HCT116 (cell line): Measurements from ENCODE around the gene APBA2. TPM values are rescaled to one million over a fixed set of nuclear protein-coding genes. Genes with fewer than 3 reads are reported as not detected.

ENCODE experiments used
- ATAC-seq: fragments of 200-7000 bp; cut with Tn5 transposase; 2 replicates; pipeline ENCODE4 v1.9.1; 2020; ENCODE audit warnings: mild to moderate bottlenecking, moderate library complexity
- BruUV-seq: library from RNA; stranded (reverse); fragments of 400-500 nt; replicated peaks from 2 replicates; lab custom pipeline; 2021; lab: Mats Ljungman, UMichigan
- CTCF ChIA-PET: fragments of 300-600 bp; sonication (Branson Sonifier 250); formaldehyde crosslinking; loops from one replicate; lab custom pipeline; 2021; ENCODE audit warnings: antibody characterized with exemption; lab: Charles Lee
- POLR2A ChIA-PET: fragments of 300-600, 350-600 bp; sonication (Branson Sonifier 250); formaldehyde crosslinking; loops from one replicate; lab custom pipeline; 2021; ENCODE audit warnings: antibody characterized with exemption; lab: Charles Lee
- RAD21 ChIA-PET, 2 experiments: fragments of 300-600 bp; sonication (Branson Sonifier 250); formaldehyde crosslinking; loops; one replicate each; lab custom pipeline; 2023; ENCODE audit warnings: low total read pairs in 2 of 2; ENCODE audit not compliant: uncharacterized antibody in 2 of 2, unreplicated experiment in 2 of 2, low non-redundant PET in 1 of 2; lab: Charles Lee
- DNase-seq: peaks from one replicate; pipeline ENCODE4 v3.0.0-alpha.2; 2010; ENCODE audit warnings: low read depth, low spot score
- H2AFZ ChIP-seq: fragments of 200-600 bp; shearing (Covaris generic), sonication (generic); 2 replicates; pipeline ENCODE4 v1.6.1; 2017; ENCODE audit warnings: low read depth, mixed run types, mixed read lengths, antibody characterized with exemption, low read length; ENCODE audit not compliant: poor library complexity, severe bottlenecking
- H3K27ac ChIP-seq: 2 replicates; pipeline ENCODE4 v1.5.1; 2012; ENCODE audit warnings: low read depth, low read length
- H3K27me3 ChIP-seq: fragments of 200-600 bp; sonication (generic); 2 replicates; pipeline ENCODE4 v1.6.1; 2016; ENCODE audit warnings: mixed run types, low read length, mixed read lengths; ENCODE audit not compliant: insufficient read depth
- H3K36me3 ChIP-seq, 2 experiments: fragments of 200-500 bp in 1 of 2; fragments of 200-600 bp in 1 of 2; sonication (Bioruptor generic) in 1 of 2; sonication (generic) in 1 of 2; 2 replicates each; pipeline versions ENCODE4 v1.5.1 to v1.6.1; 2014 to 2016; ENCODE audit warnings: low read length in 2 of 2, inconsistent platforms in 1 of 2, mixed read lengths in 1 of 2, mixed run types in 1 of 2; ENCODE audit not compliant: insufficient read depth in 2 of 2, control insufficient read depth in 1 of 2
- H3K4me1 ChIP-seq, 2 experiments: fragments of 200-600 bp in 1 of 2; sonication (generic) in 1 of 2; 2 replicates each; pipeline versions ENCODE4 v1.5.1 to v1.6.1; 2012 to 2017; ENCODE audit warnings: low read length in 2 of 2, inconsistent platforms in 1 of 2, mild to moderate bottlenecking in 1 of 2, mixed read lengths in 1 of 2, mixed run types in 1 of 2, moderate library complexity in 1 of 2; ENCODE audit not compliant: insufficient read depth in 2 of 2, control insufficient read depth in 1 of 2
- H3K4me2 ChIP-seq: fragments of 200-600 bp; sonication (generic); 2 replicates; pipeline ENCODE4 v1.6.1; 2017; ENCODE audit warnings: mixed run types, low read length, mixed read lengths
- H3K4me3 ChIP-seq, 2 experiments: fragments of 200-600 bp in 1 of 2; sonication (generic) in 1 of 2; replicated peaks in 1 of 2; 2 replicates each; pipeline ENCODE4 v1.5.1; 2011 to 2016; ENCODE audit warnings: low read length in 2 of 2, control low read depth in 1 of 2, low read depth in 1 of 2, mild to moderate bottlenecking in 1 of 2, mixed read lengths in 1 of 2, mixed run types in 1 of 2
- H3K79me2 ChIP-seq: fragments of 200-600 bp; sonication (generic); 2 replicates; pipeline ENCODE4 v1.6.1; 2017; ENCODE audit warnings: mild to moderate bottlenecking, mixed run types, low read length, moderate library complexity, mixed read lengths; ENCODE audit not compliant: insufficient read depth
- H3K9ac ChIP-seq: fragments of 200-600 bp; sonication (generic); 2 replicates; pipeline ENCODE4 v1.6.1; 2016; ENCODE audit warnings: low read length, mixed read lengths
- H3K9me2 ChIP-seq: fragments of 200-600 bp; sonication (generic), shearing (Covaris generic); 2 replicates; pipeline ENCODE4 v1.6.1; 2017; ENCODE audit warnings: mixed run types, mild to moderate bottlenecking, moderate library complexity; ENCODE audit not compliant: insufficient read depth
- H3K9me3 ChIP-seq, 2 experiments: fragments of 200-500 bp in 1 of 2; fragments of 200-600 bp in 1 of 2; sonication (Bioruptor generic) in 1 of 2; sonication (generic) in 1 of 2; 2 replicates each; pipeline ENCODE4 v1.6.1; 2014 to 2017; ENCODE audit warnings: low read length in 2 of 2, mixed read lengths in 2 of 2, inconsistent platforms in 1 of 2, low read depth in 1 of 2, mild to moderate bottlenecking in 1 of 2, mixed run types in 1 of 2, moderate library complexity in 1 of 2; ENCODE audit not compliant: control insufficient read depth in 1 of 2, insufficient read depth in 1 of 2
- H4K20me1 ChIP-seq: fragments of 200-600 bp; sonication (generic), shearing (Covaris generic); 2 replicates; pipeline ENCODE4 v1.6.1; 2017; ENCODE audit warnings: mixed run types, mild to moderate bottlenecking, moderate library complexity; ENCODE audit not compliant: insufficient read depth
- CBX3 ChIP-seq: IDR thresholded peaks from 2 replicates; pipeline ENCODE4 v1.6.1; 2012; ENCODE audit warnings: low read depth
- CEBPB ChIP-seq: IDR thresholded peaks from 2 replicates; pipeline ENCODE4 v1.6.1; 2012; ENCODE audit warnings: low read depth
- ELF1 ChIP-seq: IDR thresholded peaks from 2 replicates; pipeline ENCODE4 v1.6.1; 2012; ENCODE audit warnings: low read depth, borderline replicate concordance
- EZH2 ChIP-seq: fragments of 200-600 bp; sonication (generic); IDR thresholded peaks from 2 replicates; pipeline ENCODE4 v1.6.1; 2017; ENCODE audit warnings: antibody characterized with exemption, mixed run types
- EZH2phosphoT487 ChIP-seq: fragments of 200-600 bp; IDR thresholded peaks from 2 replicates; pipeline ENCODE4 v1.6.1; 2018; ENCODE audit warnings: antibody characterized with exemption, borderline replicate concordance
- FOSL1 ChIP-seq: IDR thresholded peaks from 2 replicates; pipeline ENCODE4 v1.6.1; 2012; ENCODE audit warnings: low read depth
- JUND ChIP-seq: IDR thresholded peaks from 2 replicates; pipeline ENCODE4 v1.6.1; 2012
- ZBTB33 ChIP-seq: IDR thresholded peaks from 2 replicates; pipeline ENCODE4 v1.6.1; 2011; ENCODE audit warnings: mild to moderate bottlenecking, low read length, moderate library complexity; ENCODE audit not compliant: insufficient replicate concordance; ENCODE audit errors: extremely low read depth
- intact Hi-C: fragments of 100-400 bp; cut with micrococcal nuclease; formaldehyde crosslinking; loops from 2 replicates; pipeline ENCODE4 v1.10.0; 2022
- total RNA-seq: library from RNA; stranded (reverse); gene quantifications from one replicate; pipeline ENCODE4 v1.2.1, GENCODE V29; 2021; ENCODE audit not compliant: unreplicated experiment

Gene APBA2
- total RNA-seq, 1 experiment from 2014 or later = 0.47 TPM

- CTCF ChIA-PET = no interaction called here
- H3K27me3 ChIP-seq = no peaks in the 10 kb centered on the region
- no peaks in the 10 kb centered on the region for H3K4me1 ChIP-seq
- TF ChIP-seq EZH2phosphoT487 (no peak), CBX3 (no peak), ZBTB33 (no peak), CEBPB (no peak), ELF1 (no peak), EZH2 (no peak), JUND (no peak), FOSL1 (no peak)
- TF ChIP-seq, all 23 proteins: peak for 0
- Histone ChIP-seq H4K20me1 (no peaks in the 10 kb centered on the region), H3K4me3 (no peak overlapping the region), H3K27ac (no peak overlapping the region), H3K9me3 (no peaks in the 10 kb centered on the region), H2AFZ (no peak overlapping the region), H3K79me2 (no peaks in the 10 kb centered on the region), H3K36me3 (no peaks in the 10 kb centered on the region), H3K4me2 (no peak overlapping the region), H3K9ac (no peak overlapping the region), H3K9me2 (no peaks in the 10 kb centered on the region)
- POLR2A ChIA-PET = no interaction called here
- intact Hi-C loops = no loop called here
- DNase-seq (no peak), ATAC-seq (no peak)
- RAD21 ChIA-PET = no interaction called here
- BruUV-seq = no TSS peak
Measured at GRCh38 chr15:29040370-29040751, 154.6 kb downstream of the APBA2 start.
